ENCODE data around the gene CISD1. TPM values are rescaled to one million over a fixed set of nuclear protein-coding genes. Genes with fewer than 3 reads are reported as not detected.
A peak's percentile ranks its signal among the peaks of the same experiment; 100 is the strongest.

CISD1 gene
- total and polyA plus RNA-seq, 10 of the 15 experiments (the other 5 are each of a cell fraction or from before 2014, with no cell fraction given), result 23.0 to 162 (median 58.5) TPM

DNA sequence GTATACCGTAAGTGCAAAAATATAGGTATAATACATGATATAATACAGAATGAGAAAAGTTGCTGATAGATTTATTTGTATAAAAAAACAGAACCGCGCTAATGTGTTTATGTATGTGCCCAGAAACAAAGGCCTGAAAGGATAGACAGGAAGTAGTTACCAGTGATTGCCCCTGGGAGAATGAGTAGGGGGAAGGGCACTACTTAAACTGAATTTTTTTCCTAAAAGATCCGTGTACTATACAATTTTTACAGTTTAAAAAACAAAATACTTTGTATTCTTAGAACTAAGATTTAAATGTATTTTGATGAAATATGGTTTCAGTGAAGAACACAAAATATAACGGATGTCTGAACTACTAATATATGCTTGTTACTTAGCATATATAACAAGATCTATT, 4.2 kb upstream of the CISD1 start:
- Histone ChIP-seq H3K4me3 (peak overlapping the region; percentile 80), H3K9ac (ENCODE audit: control insufficient read depth, insufficient read depth, low read length) (peak overlapping the region; percentile 78), H3K79me2 (ENCODE audit: control insufficient read depth, insufficient read depth, low read length) (peaks cover 80% of the 10 kb centered on the region), H3K27ac (ENCODE audit: control insufficient read depth, insufficient read depth) (peak overlapping the region; percentile 80), H3K27me3 (replicated peaks in 1 of 2; ENCODE audit: control insufficient read depth in 2 of 2, insufficient read depth in 2 of 2, low read length in 1 of 2) (no peaks in the 10 kb centered on the region), H3K36me3 (ENCODE audit: control insufficient read depth in 2 of 2, insufficient read depth in 2 of 2, low read length in 1 of 2) (0 out of 4 replicates have a peak, but pooled peaks cover 0 to under 1% of the 10 kb centered on the region in 2 experiments), H2AFZ (ENCODE audit: control insufficient read depth, low read depth, low read length) (peak overlapping the region; percentile 15; the same call in 1 of the 2 replicates), H3K9me3 (replicated peaks; ENCODE audit: control insufficient read depth, insufficient read depth, low read length) (no peaks in the 10 kb centered on the region; the same call in 2 of the 3 replicates), H3K4me1 (ENCODE audit: control insufficient read depth, insufficient read depth, low read length) (no peaks in the 10 kb centered on the region), H3K4me2 (ENCODE audit: control insufficient read depth, insufficient read depth) (peak overlapping the region; percentile 84), H4K20me1 (ENCODE audit: control insufficient read depth, insufficient read depth) (no peaks in the 10 kb centered on the region)
- TF ChIP-seq TAF1 (IDR thresholded peaks at IDR 0.05; ENCODE audit: borderline replicate concordance, low read depth, low read length), result no peak
- peak; percentile 60 for TF ChIP-seq MEF2B (IDR thresholded peaks at IDR 0.05; ENCODE audit: partially characterized antibody, poor library complexity, severe bottlenecking)
- peak; percentile 41; the same call in 1 of the 2 replicates for TF ChIP-seq GABPA (IDR thresholded peaks at IDR 0.05; ENCODE audit: low read depth)
- no peak for TF ChIP-seq MYB (IDR thresholded peaks at IDR 0.05; ENCODE audit: borderline replicate concordance, low read depth, low read length)
- TF ChIP-seq NR2C1 (IDR thresholded peaks at IDR 0.05), result peak; percentile 9; the same call in 1 of the 2 replicates
- TF ChIP-seq CHD2 (IDR thresholded peaks at IDR 0.05; ENCODE audit: borderline replicate concordance, low read depth, low read length), result 0 out of 2 replicates have a peak, but pooled peaks have one; percentile 32
- 0 out of 2 replicates have a peak, but pooled peaks have one; percentile 9 for TF ChIP-seq ZNF384 (IDR thresholded peaks at IDR 0.05; ENCODE audit: borderline replicate concordance, low read depth, low read length)
- intact Hi-C loops (cut with micrococcal nuclease; ENCODE audit: unreplicated experiment) (loop anchor here (5.0 to 10.0 kb wide), 2 partner anchors 73 to 1640 kb away; partner anchors contain the start of genes CCDC6 and UBE2D1), in situ Hi-C loops (cut with MboI) (no loop called here)
- POLR2A ChIA-PET, result no interaction called here
- 28% methylated on average over 5 of the region's 5 CpGs for WGBS (ENCODE audit: insufficient coverage, insufficient replicate concordance, low lambda C conversion rate, missing lambda C conversion rate)
- FAIRE-seq (no peak), DNase-seq (ENCODE audit: low read depth, low spot score) (no peak), ATAC-seq (no peak)
- SMC1A ChIA-PET (ENCODE audit: uncharacterized antibody, unreplicated experiment), result interaction anchor here (0.7 kb wide), 1 partner anchor 26 kb away, joined by 3 read pairs; no protein-coding TSS in a partner anchor
- BruUV-seq (replicated peaks), result no TSS peak
- RAD21 ChIA-PET (ENCODE audit: unreplicated experiment), result no interaction called here
- CTCF ChIA-PET, result no interaction called here

DNA sequence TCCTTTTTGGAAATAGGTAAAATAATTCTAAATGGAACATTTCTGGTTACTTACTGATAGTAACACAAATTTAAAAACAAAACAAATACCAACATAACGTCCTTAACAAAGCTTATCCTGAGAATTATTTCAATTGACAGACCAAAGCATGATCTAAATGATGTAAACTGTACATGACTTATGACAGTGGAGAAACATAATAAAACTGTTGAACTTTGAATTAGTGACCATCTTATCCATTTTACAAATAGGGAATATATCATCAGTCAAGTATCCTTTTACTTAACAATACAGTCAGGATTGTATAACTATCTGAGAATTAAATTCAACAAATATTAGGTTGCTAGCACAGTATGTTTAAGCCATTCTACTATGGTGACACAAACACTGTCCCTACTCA, 3.7 kb upstream of the CISD1 start:
- no peaks in the 10 kb centered on the region; the same call in 2 of the 3 replicates for H3K9me3 ChIP-seq (replicated peaks; ENCODE audit: control insufficient read depth, insufficient read depth, low read length)
- no peaks in the 10 kb centered on the region for H3K4me1 ChIP-seq (ENCODE audit: control insufficient read depth, insufficient read depth, low read length)
- ChIA-PET POLR2A (no interaction called here), SMC1A (ENCODE audit: uncharacterized antibody, unreplicated experiment) (interaction anchor here (0.7 kb wide), 1 partner anchor 25 kb away, joined by 3 read pairs; no protein-coding TSS in a partner anchor), RAD21 (ENCODE audit: unreplicated experiment) (no interaction called here), CTCF (no interaction called here)
- no TSS peak for BruUV-seq (replicated peaks)
- 0% methylated on average over 1 of the region's 1 CpG for WGBS (ENCODE audit: insufficient coverage, insufficient replicate concordance, low lambda C conversion rate, missing lambda C conversion rate)
- no peaks in the 10 kb centered on the region for H3K36me3 ChIP-seq (ENCODE audit: control insufficient read depth in 2 of 2, insufficient read depth in 2 of 2, low read length in 1 of 2)
- peak overlapping the region; percentile 84 for H3K4me2 ChIP-seq (ENCODE audit: control insufficient read depth, insufficient read depth)
- ATAC-seq (no peak), DNase-seq (ENCODE audit: low read depth, low spot score) (no peak), FAIRE-seq (no peak)
- H3K4me3 ChIP-seq, result peak overlapping the region; percentile 80
- peak overlapping the region; percentile 80 for H3K27ac ChIP-seq (ENCODE audit: control insufficient read depth, insufficient read depth)
- in situ Hi-C loops (cut with MboI) (no loop called here), intact Hi-C loops (cut with micrococcal nuclease; ENCODE audit: unreplicated experiment) (loop anchor here (5.0 to 10.0 kb wide), 2 partner anchors 72 to 1640 kb away; partner anchors contain the start of genes CCDC6 and UBE2D1)
- no peak overlapping the region for H2AFZ ChIP-seq (ENCODE audit: control insufficient read depth, low read depth, low read length)
- peak overlapping the region; percentile 78 for H3K9ac ChIP-seq (ENCODE audit: control insufficient read depth, insufficient read depth, low read length)
- H4K20me1 ChIP-seq (ENCODE audit: control insufficient read depth, insufficient read depth), result no peaks in the 10 kb centered on the region
- peaks cover 80% of the 10 kb centered on the region for H3K79me2 ChIP-seq (ENCODE audit: control insufficient read depth, insufficient read depth, low read length)
- no peaks in the 10 kb centered on the region for H3K27me3 ChIP-seq (replicated peaks in 1 of 2; ENCODE audit: control insufficient read depth in 2 of 2, insufficient read depth in 2 of 2, low read length in 1 of 2)
- no peak for TF ChIP-seq RAD51 (IDR thresholded peaks at IDR 0.05)
- TF ChIP-seq MEF2A (IDR thresholded peaks at IDR 0.05; ENCODE audit: insufficient read depth, low read depth, low read length), result no peak
- TF ChIP-seq NBN (IDR thresholded peaks at IDR 0.05), result no peak
- TF ChIP-seq YY1 (IDR thresholded peaks at IDR 0.05; ENCODE audit: low read depth, low read length), result no peak
- no peak for TF ChIP-seq MTA3 (IDR thresholded peaks at IDR 0.05; ENCODE audit: borderline replicate concordance, low read length)
- TF ChIP-seq FOXK2 (IDR thresholded peaks at IDR 0.05), result no peak
- TF ChIP-seq, protein P1, sequence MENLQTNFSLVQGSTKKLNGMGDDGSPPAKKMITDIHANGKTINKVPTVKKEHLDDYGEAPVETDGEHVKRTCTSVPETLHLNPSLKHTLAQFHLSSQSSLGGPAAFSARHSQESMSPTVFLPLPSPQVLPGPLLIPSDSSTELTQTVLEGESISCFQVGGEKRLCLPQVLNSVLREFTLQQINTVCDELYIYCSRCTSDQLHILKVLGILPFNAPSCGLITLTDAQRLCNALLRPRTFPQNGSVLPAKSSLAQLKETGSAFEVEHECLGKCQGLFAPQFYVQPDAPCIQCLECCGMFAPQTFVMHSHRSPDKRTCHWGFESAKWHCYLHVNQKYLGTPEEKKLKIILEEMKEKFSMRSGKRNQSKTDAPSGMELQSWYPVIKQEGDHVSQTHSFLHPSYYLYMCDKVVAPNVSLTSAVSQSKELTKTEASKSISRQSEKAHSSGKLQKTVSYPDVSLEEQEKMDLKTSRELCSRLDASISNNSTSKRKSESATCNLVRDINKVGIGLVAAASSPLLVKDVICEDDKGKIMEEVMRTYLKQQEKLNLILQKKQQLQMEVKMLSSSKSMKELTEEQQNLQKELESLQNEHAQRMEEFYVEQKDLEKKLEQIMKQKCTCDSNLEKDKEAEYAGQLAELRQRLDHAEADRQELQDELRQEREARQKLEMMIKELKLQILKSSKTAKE (IDR thresholded peaks at IDR 0.05; ENCODE audit: low read depth, poor library complexity, severe bottlenecking), result no peak
- TF ChIP-seq CHD4 (IDR thresholded peaks at IDR 0.05), result no peak
- no peak for TF ChIP-seq CREM (IDR thresholded peaks at IDR 0.05; ENCODE audit: low read depth)
- TF ChIP-seq CEBPB (IDR thresholded peaks at IDR 0.05; ENCODE audit: borderline replicate concordance in 1 of 2, low read depth in 2 of 2, low read length in 2 of 2), result no peak
- TF ChIP-seq ZNF207 (IDR thresholded peaks at IDR 0.05; ENCODE audit: borderline replicate concordance), result no peak
- TF ChIP-seq MYB (IDR thresholded peaks at IDR 0.05; ENCODE audit: borderline replicate concordance, low read depth, low read length), result no peak

All from GM12878 (cell line).